Measurements from ENCODE around the gene TMEM163. TPM values are rescaled to one million over a fixed set of nuclear protein-coding genes. Genes with fewer than 3 reads are reported as not detected.

The TMEM163 gene
- total RNA-seq, 1 experiment from 2014 or later = 0.12 TPM

DNA sequence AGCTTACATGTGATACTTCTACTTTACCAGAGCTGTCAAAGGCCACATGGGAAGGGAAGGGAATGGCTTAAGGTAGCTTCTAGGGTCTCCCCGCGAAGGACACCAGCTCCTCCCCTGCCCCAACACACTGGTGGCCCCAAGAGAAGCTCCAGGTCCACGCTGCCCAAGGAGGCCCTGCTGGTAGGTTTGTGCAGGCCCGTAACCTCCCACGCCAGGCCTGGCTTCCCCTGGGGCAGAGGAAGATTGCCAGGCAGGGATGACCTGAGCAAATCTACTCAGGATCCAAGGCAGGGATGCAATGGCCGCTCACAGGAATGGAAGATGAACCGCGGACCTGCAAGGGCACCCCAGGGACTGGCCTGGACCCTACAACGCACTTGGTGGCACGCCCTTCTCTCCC, 259.9 kb downstream of the TMEM163 start:
- Histone ChIP-seq H3K9ac (ENCODE audit: low read length) (no peak overlapping the region), H3K27ac (ENCODE audit: low read depth, low read length) (no peak overlapping the region), H2AFZ (ENCODE audit: low read depth, low read length, poor library complexity, severe bottlenecking) (no peak overlapping the region), H3K79me2 (ENCODE audit: insufficient read depth, low read length) (no peaks in the 10 kb centered on the region), H3K9me3 (ENCODE audit: control insufficient read depth in 1 of 2, insufficient read depth in 1 of 2, low read depth in 1 of 2, low read length in 2 of 2) (no peaks in the 10 kb centered on the region), H3K36me3 (ENCODE audit: control insufficient read depth in 1 of 2, insufficient read depth in 2 of 2, low read length in 2 of 2) (no peaks in the 10 kb centered on the region), H3K4me2 (ENCODE audit: low read length) (no peak overlapping the region), H4K20me1 (ENCODE audit: insufficient read depth) (no peaks in the 10 kb centered on the region), H3K4me1 (ENCODE audit: control insufficient read depth in 1 of 2, insufficient read depth in 2 of 2, low read length in 2 of 2) (no peaks in the 10 kb centered on the region), H3K27me3 (ENCODE audit: insufficient read depth, low read length) (no peaks in the 10 kb centered on the region), H3K9me2 (ENCODE audit: insufficient read depth) (no peaks in the 10 kb centered on the region), H3K4me3 (replicated peaks in 1 of 2; ENCODE audit: low read depth in 1 of 2, low read length in 2 of 2) (no peak overlapping the region)
- CTCF ChIA-PET = no interaction called here
- no peak for DNase-seq (ENCODE audit: low read depth, low spot score)
- intact Hi-C loops (cut with micrococcal nuclease) = no loop called here
- RAD21 ChIA-PET (ENCODE audit: low non-redundant PET in 1 of 2, low total read pairs in 2 of 2, uncharacterized antibody in 2 of 2, unreplicated experiment in 2 of 2) = no interaction called here
- POLR2A ChIA-PET = interaction anchor here (0.6 kb wide), 1 partner anchor 572 kb away, joined by 4 read pairs; no protein-coding TSS in a partner anchor
- TF ChIP-seq, protein P1, sequence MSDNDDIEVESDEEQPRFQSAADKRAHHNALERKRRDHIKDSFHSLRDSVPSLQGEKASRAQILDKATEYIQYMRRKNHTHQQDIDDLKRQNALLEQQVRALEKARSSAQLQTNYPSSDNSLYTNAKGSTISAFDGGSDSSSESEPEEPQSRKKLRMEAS (IDR thresholded peaks at IDR 0.05) = no peak
- TF ChIP-seq, protein P2, sequence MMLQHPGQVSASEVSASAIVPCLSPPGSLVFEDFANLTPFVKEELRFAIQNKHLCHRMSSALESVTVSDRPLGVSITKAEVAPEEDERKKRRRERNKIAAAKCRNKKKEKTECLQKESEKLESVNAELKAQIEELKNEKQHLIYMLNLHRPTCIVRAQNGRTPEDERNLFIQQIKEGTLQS (IDR thresholded peaks at IDR 0.05) = no peak
- TF ChIP-seq, protein P3, sequence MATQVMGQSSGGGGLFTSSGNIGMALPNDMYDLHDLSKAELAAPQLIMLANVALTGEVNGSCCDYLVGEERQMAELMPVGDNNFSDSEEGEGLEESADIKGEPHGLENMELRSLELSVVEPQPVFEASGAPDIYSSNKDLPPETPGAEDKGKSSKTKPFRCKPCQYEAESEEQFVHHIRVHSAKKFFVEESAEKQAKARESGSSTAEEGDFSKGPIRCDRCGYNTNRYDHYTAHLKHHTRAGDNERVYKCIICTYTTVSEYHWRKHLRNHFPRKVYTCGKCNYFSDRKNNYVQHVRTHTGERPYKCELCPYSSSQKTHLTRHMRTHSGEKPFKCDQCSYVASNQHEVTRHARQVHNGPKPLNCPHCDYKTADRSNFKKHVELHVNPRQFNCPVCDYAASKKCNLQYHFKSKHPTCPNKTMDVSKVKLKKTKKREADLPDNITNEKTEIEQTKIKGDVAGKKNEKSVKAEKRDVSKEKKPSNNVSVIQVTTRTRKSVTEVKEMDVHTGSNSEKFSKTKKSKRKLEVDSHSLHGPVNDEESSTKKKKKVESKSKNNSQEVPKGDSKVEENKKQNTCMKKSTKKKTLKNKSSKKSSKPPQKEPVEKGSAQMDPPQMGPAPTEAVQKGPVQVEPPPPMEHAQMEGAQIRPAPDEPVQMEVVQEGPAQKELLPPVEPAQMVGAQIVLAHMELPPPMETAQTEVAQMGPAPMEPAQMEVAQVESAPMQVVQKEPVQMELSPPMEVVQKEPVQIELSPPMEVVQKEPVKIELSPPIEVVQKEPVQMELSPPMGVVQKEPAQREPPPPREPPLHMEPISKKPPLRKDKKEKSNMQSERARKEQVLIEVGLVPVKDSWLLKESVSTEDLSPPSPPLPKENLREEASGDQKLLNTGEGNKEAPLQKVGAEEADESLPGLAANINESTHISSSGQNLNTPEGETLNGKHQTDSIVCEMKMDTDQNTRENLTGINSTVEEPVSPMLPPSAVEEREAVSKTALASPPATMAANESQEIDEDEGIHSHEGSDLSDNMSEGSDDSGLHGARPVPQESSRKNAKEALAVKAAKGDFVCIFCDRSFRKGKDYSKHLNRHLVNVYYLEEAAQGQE (IDR thresholded peaks at IDR 0.05; ENCODE audit: low read depth) = no peak
- TF ChIP-seq SRF (IDR thresholded peaks at IDR 0.05; ENCODE audit: low read depth) (no peak), SP1 (IDR thresholded peaks at IDR 0.05; ENCODE audit: low read depth) (no peak), YY1 (IDR thresholded peaks at IDR 0.05; ENCODE audit: extremely low read depth, insufficient replicate concordance, low read depth, low read length) (no peak), ELF1 (IDR thresholded peaks at IDR 0.05; ENCODE audit: borderline replicate concordance, low read depth) (no peak), RAD21 (IDR thresholded peaks at IDR 0.05; ENCODE audit: low read depth) (no peak)
- TF ChIP-seq, protein P4, sequence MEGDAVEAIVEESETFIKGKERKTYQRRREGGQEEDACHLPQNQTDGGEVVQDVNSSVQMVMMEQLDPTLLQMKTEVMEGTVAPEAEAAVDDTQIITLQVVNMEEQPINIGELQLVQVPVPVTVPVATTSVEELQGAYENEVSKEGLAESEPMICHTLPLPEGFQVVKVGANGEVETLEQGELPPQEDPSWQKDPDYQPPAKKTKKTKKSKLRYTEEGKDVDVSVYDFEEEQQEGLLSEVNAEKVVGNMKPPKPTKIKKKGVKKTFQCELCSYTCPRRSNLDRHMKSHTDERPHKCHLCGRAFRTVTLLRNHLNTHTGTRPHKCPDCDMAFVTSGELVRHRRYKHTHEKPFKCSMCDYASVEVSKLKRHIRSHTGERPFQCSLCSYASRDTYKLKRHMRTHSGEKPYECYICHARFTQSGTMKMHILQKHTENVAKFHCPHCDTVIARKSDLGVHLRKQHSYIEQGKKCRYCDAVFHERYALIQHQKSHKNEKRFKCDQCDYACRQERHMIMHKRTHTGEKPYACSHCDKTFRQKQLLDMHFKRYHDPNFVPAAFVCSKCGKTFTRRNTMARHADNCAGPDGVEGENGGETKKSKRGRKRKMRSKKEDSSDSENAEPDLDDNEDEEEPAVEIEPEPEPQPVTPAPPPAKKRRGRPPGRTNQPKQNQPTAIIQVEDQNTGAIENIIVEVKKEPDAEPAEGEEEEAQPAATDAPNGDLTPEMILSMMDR (IDR thresholded peaks at IDR 0.05 in 2 of 3, conservative IDR thresholded peaks at IDR 0.05 in 1 of 3; ENCODE audit: borderline replicate concordance in 1 of 3, insufficient read depth in 1 of 3, low read depth in 2 of 3, low read length in 2 of 3) = no peak
- no peak for ATAC-seq
- BruUV-seq (replicated peaks) = no TSS peak

Measured in HCT116 (cell line).